ENCODE measurements around the gene CSNK1E.

DNA sequence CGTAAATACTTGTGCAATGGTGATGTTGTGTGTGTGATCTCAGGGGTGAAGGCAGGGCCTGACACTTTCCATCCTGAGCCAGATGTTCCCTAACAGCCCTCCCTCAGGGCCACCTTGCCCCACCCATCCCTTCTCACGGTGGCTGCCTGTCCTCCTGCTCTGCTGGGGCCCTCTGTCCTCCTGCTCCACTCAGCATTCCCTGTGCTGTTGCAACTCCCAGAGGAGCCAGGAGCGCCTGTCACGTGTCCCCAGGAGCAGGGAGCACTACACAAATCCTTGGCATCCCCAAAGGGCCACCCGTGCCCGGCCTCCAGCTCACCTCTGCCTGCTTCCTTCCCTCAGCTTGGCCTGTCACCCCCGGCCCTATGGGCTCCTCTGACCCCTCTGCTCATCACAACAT lies 10.2 kb upstream of the CSNK1E start:
- TF ChIP-seq, protein P1, sequence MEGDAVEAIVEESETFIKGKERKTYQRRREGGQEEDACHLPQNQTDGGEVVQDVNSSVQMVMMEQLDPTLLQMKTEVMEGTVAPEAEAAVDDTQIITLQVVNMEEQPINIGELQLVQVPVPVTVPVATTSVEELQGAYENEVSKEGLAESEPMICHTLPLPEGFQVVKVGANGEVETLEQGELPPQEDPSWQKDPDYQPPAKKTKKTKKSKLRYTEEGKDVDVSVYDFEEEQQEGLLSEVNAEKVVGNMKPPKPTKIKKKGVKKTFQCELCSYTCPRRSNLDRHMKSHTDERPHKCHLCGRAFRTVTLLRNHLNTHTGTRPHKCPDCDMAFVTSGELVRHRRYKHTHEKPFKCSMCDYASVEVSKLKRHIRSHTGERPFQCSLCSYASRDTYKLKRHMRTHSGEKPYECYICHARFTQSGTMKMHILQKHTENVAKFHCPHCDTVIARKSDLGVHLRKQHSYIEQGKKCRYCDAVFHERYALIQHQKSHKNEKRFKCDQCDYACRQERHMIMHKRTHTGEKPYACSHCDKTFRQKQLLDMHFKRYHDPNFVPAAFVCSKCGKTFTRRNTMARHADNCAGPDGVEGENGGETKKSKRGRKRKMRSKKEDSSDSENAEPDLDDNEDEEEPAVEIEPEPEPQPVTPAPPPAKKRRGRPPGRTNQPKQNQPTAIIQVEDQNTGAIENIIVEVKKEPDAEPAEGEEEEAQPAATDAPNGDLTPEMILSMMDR (IDR thresholded peaks at IDR 0.05), result no peak
- no peak for TF ChIP-seq ZFX (IDR thresholded peaks at IDR 0.05; ENCODE audit: borderline replicate concordance)
